ENCODE results near the gene CSRNP3.

The CSRNP3 gene

GRCh38 chr2:165687426-165688002 is 218.0 kb downstream of the CSRNP3 start:
- no peak for TF ChIP-seq TAF1 (IDR thresholded peaks at IDR 0.05; ENCODE audit: borderline replicate concordance, insufficient read depth, low read length)
- TF ChIP-seq, protein P1, sequence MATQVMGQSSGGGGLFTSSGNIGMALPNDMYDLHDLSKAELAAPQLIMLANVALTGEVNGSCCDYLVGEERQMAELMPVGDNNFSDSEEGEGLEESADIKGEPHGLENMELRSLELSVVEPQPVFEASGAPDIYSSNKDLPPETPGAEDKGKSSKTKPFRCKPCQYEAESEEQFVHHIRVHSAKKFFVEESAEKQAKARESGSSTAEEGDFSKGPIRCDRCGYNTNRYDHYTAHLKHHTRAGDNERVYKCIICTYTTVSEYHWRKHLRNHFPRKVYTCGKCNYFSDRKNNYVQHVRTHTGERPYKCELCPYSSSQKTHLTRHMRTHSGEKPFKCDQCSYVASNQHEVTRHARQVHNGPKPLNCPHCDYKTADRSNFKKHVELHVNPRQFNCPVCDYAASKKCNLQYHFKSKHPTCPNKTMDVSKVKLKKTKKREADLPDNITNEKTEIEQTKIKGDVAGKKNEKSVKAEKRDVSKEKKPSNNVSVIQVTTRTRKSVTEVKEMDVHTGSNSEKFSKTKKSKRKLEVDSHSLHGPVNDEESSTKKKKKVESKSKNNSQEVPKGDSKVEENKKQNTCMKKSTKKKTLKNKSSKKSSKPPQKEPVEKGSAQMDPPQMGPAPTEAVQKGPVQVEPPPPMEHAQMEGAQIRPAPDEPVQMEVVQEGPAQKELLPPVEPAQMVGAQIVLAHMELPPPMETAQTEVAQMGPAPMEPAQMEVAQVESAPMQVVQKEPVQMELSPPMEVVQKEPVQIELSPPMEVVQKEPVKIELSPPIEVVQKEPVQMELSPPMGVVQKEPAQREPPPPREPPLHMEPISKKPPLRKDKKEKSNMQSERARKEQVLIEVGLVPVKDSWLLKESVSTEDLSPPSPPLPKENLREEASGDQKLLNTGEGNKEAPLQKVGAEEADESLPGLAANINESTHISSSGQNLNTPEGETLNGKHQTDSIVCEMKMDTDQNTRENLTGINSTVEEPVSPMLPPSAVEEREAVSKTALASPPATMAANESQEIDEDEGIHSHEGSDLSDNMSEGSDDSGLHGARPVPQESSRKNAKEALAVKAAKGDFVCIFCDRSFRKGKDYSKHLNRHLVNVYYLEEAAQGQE (IDR thresholded peaks at IDR 0.05; ENCODE audit: insufficient read depth in 1 of 2, low read depth in 2 of 2, low read length in 2 of 2), result no peak
- TF ChIP-seq SIN3A (IDR thresholded peaks at IDR 0.05; ENCODE audit: borderline replicate concordance, insufficient read depth, low read length), result no peak
- no peak for TF ChIP-seq POLR2AphosphoS5 (IDR thresholded peaks at IDR 0.05; ENCODE audit: low read depth, low read length)
- no peak for TF ChIP-seq FOXP2 (optimal IDR thresholded peaks at IDR 0.05; ENCODE audit: borderline replicate concordance, extremely low read depth, extremely low read length, insufficient read depth)

- TF ChIP-seq TAF1 (IDR thresholded peaks at IDR 0.05; ENCODE audit: borderline replicate concordance, insufficient read depth, low read length) (no peak), FOXP2 (optimal IDR thresholded peaks at IDR 0.05; ENCODE audit: borderline replicate concordance, extremely low read depth, extremely low read length, insufficient read depth) (no peak), POLR2AphosphoS5 (IDR thresholded peaks at IDR 0.05; ENCODE audit: low read depth, low read length) (no peak), SIN3A (IDR thresholded peaks at IDR 0.05; ENCODE audit: borderline replicate concordance, insufficient read depth, low read length) (no peak)
- TF ChIP-seq, protein P1 (IDR thresholded peaks at IDR 0.05; ENCODE audit: insufficient read depth in 1 of 2, low read depth in 2 of 2, low read length in 2 of 2), result no peak
Measured at GRCh38 chr2:165691615-165692014, 222.1 kb downstream of the CSRNP3 start.

GRCh38 chr2:165692906-165693305 is 223.4 kb downstream of the CSRNP3 start:
- no peak for TF ChIP-seq TAF1 (IDR thresholded peaks at IDR 0.05; ENCODE audit: borderline replicate concordance, insufficient read depth, low read length)
- no peak for TF ChIP-seq FOXP2 (optimal IDR thresholded peaks at IDR 0.05; ENCODE audit: borderline replicate concordance, extremely low read depth, extremely low read length, insufficient read depth)
- TF ChIP-seq, protein P1 (IDR thresholded peaks at IDR 0.05; ENCODE audit: insufficient read depth in 1 of 2, low read depth in 2 of 2, low read length in 2 of 2), result no peak
- TF ChIP-seq POLR2AphosphoS5 (IDR thresholded peaks at IDR 0.05; ENCODE audit: low read depth, low read length), result no peak
- no peak for TF ChIP-seq SIN3A (IDR thresholded peaks at IDR 0.05; ENCODE audit: borderline replicate concordance, insufficient read depth, low read length)

- TF ChIP-seq POLR2AphosphoS5 (IDR thresholded peaks at IDR 0.05; ENCODE audit: low read depth, low read length) (no peak), TAF1 (IDR thresholded peaks at IDR 0.05; ENCODE audit: borderline replicate concordance, insufficient read depth, low read length) (no peak), SIN3A (IDR thresholded peaks at IDR 0.05; ENCODE audit: borderline replicate concordance, insufficient read depth, low read length) (no peak), FOXP2 (optimal IDR thresholded peaks at IDR 0.05; ENCODE audit: borderline replicate concordance, extremely low read depth, extremely low read length, insufficient read depth) (no peak)
- TF ChIP-seq, protein P1 (IDR thresholded peaks at IDR 0.05; ENCODE audit: insufficient read depth in 1 of 2, low read depth in 2 of 2, low read length in 2 of 2), result no peak
Measured at GRCh38 chr2:165693838-165694237, 224.3 kb downstream of the CSRNP3 start.
